ENCODE results near the gene ADGRL1. TPM values are rescaled to one million over a fixed set of nuclear protein-coding genes. Genes with fewer than 3 reads are reported as not detected.

Gene ADGRL1
- total and polyA plus RNA-seq, 2 of the 8 experiments (the other 6 are each of a cell fraction or from before 2014, with no cell fraction given) = 95.6 to 112 TPM

DNA sequence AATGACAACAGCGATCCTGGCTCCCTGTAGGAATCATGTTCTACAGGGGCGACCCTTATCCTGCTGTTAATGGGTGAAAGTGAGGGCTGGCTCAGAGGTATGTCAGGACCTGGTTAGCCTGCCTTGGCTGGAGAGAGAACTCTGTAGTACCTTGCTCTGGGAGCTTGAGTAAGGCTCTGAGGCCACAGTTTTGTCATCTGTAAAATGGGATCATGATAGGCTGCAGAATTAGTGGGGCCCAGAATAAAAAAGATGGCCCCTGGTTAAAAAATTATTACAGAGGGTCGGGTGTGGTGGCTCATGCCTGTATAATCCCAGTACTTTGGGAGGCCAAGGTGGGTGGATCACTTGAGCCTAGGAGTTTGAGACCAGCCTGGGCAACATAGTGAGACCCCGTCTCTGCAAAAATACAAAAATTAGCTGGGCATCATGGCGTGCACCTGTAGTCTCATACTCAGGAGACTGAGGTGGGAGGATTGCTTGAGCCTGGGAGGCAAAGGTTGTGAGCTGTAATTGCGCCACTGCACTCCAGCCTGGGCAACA is 104.9 kb downstream of the ADGRL1 start (continued):
- TF ChIP-seq, protein P1, sequence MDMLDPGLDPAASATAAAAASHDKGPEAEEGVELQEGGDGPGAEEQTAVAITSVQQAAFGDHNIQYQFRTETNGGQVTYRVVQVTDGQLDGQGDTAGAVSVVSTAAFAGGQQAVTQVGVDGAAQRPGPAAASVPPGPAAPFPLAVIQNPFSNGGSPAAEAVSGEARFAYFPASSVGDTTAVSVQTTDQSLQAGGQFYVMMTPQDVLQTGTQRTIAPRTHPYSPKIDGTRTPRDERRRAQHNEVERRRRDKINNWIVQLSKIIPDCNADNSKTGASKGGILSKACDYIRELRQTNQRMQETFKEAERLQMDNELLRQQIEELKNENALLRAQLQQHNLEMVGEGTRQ (IDR thresholded peaks at IDR 0.05; ENCODE audit: low read length) = no peak
- no peak for TF ChIP-seq KDM4A (IDR thresholded peaks at IDR 0.05; ENCODE audit: low read depth, low read length, severe bottlenecking)

Small RNA genes lying within 50 kb of the gene (small RNA-seq; reads per million reads assigned to genes)
- not detected for gene RN7SL231P (ENCODE audit: insufficient read depth)

Other genes with a start within 250 kb of the ADGRL1 start
- 16.1 and 17.0 TPM in 2 replicates for gene RFX1, start 199.8 kb downstream of the ADGRL1 start, total RNA-seq (2021; fragmentation: NEBNext Ultra II Directional; extraction: Animal tissue kit (Norgen Biotek cat#: 25700))
- 4.9 and 10.4 TPM in 2 replicates for gene RFX1, start 199.8 kb downstream of the ADGRL1 start, polyA plus RNA-seq (2011; rRNA removed)
- not detected in 2 replicates for gene RLN3, start 178.0 kb downstream of the ADGRL1 start, total RNA-seq (2021; fragmentation: NEBNext Ultra II Directional; extraction: Animal tissue kit (Norgen Biotek cat#: 25700))
- gene RLN3, start 178.0 kb downstream of the ADGRL1 start, polyA plus RNA-seq (2011; rRNA removed) = not detected in 2 replicates
- 14.7 and 15.1 TPM in 2 replicates for gene IL27RA, start 174.4 kb downstream of the ADGRL1 start, total RNA-seq (2021; fragmentation: NEBNext Ultra II Directional; extraction: Animal tissue kit (Norgen Biotek cat#: 25700))
- 9.9 and 10.8 TPM in 2 replicates for gene IL27RA, start 174.4 kb downstream of the ADGRL1 start, polyA plus RNA-seq (2011; rRNA removed)
- gene PALM3, start 144.1 kb downstream of the ADGRL1 start, total RNA-seq (2021; fragmentation: NEBNext Ultra II Directional; extraction: Animal tissue kit (Norgen Biotek cat#: 25700)) = 31.3 and 33.1 TPM in 2 replicates
- gene PALM3, start 144.1 kb downstream of the ADGRL1 start, polyA plus RNA-seq (2011; rRNA removed) = 5.8 and 12.1 TPM in 2 replicates
- 0.92 and 1.4 TPM in 2 replicates for gene MISP3, start 133.4 kb downstream of the ADGRL1 start, total RNA-seq (2021; fragmentation: NEBNext Ultra II Directional; extraction: Animal tissue kit (Norgen Biotek cat#: 25700))
- 0.74 and 0.96 TPM in 2 replicates for gene MISP3, start 133.4 kb downstream of the ADGRL1 start, polyA plus RNA-seq (2011; rRNA removed)
- 0.52 TPM in 1 of 2 replicates, not detected in the other for gene C19orf67, start 120.4 kb downstream of the ADGRL1 start, total RNA-seq (2021; fragmentation: NEBNext Ultra II Directional; extraction: Animal tissue kit (Norgen Biotek cat#: 25700))
- gene C19orf67, start 120.4 kb downstream of the ADGRL1 start, polyA plus RNA-seq (2011; rRNA removed) = 0.12 and 0.25 TPM in 2 replicates
- 95.7 and 100 TPM in 2 replicates for gene SAMD1, start 115.4 kb downstream of the ADGRL1 start, total RNA-seq (2021; fragmentation: NEBNext Ultra II Directional; extraction: Animal tissue kit (Norgen Biotek cat#: 25700))
- 40.0 and 52.4 TPM in 2 replicates for gene SAMD1, start 115.4 kb downstream of the ADGRL1 start, polyA plus RNA-seq (2011; rRNA removed)
- gene PRKACA, start 88.4 kb downstream of the ADGRL1 start, total RNA-seq (2021; fragmentation: NEBNext Ultra II Directional; extraction: Animal tissue kit (Norgen Biotek cat#: 25700)) = 48.2 and 52.8 TPM in 2 replicates
- 14.2 and 22.4 TPM in 2 replicates for gene PRKACA, start 88.4 kb downstream of the ADGRL1 start, polyA plus RNA-seq (2011; rRNA removed)
- 32.1 and 32.6 TPM in 2 replicates for gene ASF1B, start 69.6 kb downstream of the ADGRL1 start, total RNA-seq (2021; fragmentation: NEBNext Ultra II Directional; extraction: Animal tissue kit (Norgen Biotek cat#: 25700))
- gene ASF1B, start 69.6 kb downstream of the ADGRL1 start, polyA plus RNA-seq (2011; rRNA removed) = 59.2 and 65.6 TPM in 2 replicates
- gene ADGRE5, start 175.3 kb upstream of the ADGRL1 start, total RNA-seq (2021; fragmentation: NEBNext Ultra II Directional; extraction: Animal tissue kit (Norgen Biotek cat#: 25700)) = 3.0 and 3.6 TPM in 2 replicates
- gene ADGRE5, start 175.3 kb upstream of the ADGRL1 start, polyA plus RNA-seq (2011; rRNA removed) = 1.6 and 2.3 TPM in 2 replicates
- gene DDX39A, start 213.2 kb upstream of the ADGRL1 start, total RNA-seq (2021; fragmentation: NEBNext Ultra II Directional; extraction: Animal tissue kit (Norgen Biotek cat#: 25700)) = 124 and 139 TPM in 2 replicates
- gene DDX39A, start 213.2 kb upstream of the ADGRL1 start, polyA plus RNA-seq (2011; rRNA removed) = 139 and 161 TPM in 2 replicates
- 161 and 162 TPM in 2 replicates for gene PKN1, start 227.1 kb upstream of the ADGRL1 start, total RNA-seq (2021; fragmentation: NEBNext Ultra II Directional; extraction: Animal tissue kit (Norgen Biotek cat#: 25700))
- 65.2 and 109 TPM in 2 replicates for gene PKN1, start 227.1 kb upstream of the ADGRL1 start, polyA plus RNA-seq (2011; rRNA removed)